ENCODE measurements around the gene MYOC. TPM values are rescaled to one million over a fixed set of nuclear protein-coding genes. Genes with fewer than 3 reads are reported as not detected.
"Not testable (repeated sequence)": the region's sequence is repeated elsewhere in the genome, so short reads cannot be mapped to it uniquely, and the experiment has no call there.

Gene MYOC
- polyA plus RNA-seq (ENCODE audit: insufficient read length in 4 of 4): under 1 TPM; 0.11 to 0.24 (median 0.18) TPM

DNA sequence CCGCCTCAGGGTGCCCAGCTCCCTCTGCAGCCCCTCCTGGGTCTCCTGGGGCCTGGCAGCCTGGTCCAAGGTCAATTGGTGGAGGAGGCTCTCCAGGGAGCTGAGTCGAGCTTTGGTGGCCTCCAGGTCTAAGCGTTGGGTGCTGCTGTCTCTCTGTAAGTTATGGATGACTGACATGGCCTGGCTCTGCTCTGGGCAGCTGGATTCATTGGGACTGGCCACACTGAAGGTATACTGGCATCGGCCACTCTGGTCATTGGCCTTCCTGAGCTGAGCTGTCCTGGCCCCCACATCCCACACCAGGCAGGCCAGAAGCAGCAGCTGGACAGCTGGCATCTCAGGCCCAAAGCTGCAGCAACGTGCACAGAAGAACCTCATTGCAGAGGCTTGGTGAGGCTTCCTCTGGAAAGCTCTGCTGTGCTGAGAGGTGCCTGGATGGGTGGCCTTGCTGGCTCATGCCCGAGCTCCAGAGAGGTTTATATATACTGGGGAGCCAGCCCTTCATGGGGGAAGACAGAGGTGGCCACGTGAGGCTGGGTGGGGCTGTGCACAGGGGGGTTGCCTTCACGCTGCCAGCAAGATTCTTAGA lies at the start of gene MYOC:
Gene MYOC, minus strand, starts transcription at position 455 of the 589 bp plus-strand sequence. Its CDS starts 77 bp downstream, at position 378.
- DNase-seq (ENCODE audit: low read depth in 4 of 4, low spot score in 2 of 4): no peak

DNA sequence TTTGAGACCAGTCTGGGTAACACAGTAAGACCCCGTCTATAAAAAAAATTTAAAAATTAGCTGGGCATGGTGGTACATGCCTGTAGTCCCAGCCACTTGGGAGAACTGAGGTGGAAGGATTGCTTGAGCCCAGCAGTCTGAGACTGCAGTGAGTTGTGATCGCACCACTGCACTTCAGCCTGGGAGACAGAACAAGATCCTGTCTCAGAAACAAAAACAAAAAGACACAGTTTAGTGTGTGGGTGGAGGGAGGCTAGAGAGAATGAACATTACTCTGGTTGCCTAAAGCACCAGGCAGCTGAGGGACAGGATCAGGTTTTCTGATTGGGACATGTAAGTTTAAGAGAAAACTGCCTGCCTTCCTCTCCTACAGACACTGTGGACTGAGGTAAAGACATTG lies 47.0 kb upstream of the MYOC start:
- peak in 1 of 4 donors; percentile 24 for DNase-seq (ENCODE audit: low read depth in 4 of 4, low spot score in 2 of 4)

DNA sequence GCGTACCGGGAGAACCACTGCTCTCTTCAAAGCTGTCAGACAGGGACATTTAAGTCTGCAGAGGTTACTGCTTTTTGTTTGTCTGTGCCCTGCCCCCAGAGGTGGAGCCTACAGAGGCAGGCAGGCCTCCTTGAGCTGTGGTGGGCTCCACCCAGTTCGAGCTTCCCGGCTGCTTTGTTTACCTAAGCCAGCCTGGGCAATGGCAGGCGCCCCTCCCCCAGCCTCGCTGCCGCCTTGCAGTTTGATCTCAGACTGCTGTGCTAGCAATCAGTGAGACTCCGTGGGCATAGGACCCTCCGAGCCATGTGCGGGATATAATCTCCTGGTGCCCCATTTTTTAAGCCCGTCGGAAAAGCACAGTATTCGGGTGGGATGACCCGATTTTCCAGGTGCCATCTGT lies 43.3 kb upstream of the MYOC start:
- DNase-seq (ENCODE audit: low read depth in 4 of 4, low spot score in 2 of 4): not testable (repeated sequence)

DNA sequence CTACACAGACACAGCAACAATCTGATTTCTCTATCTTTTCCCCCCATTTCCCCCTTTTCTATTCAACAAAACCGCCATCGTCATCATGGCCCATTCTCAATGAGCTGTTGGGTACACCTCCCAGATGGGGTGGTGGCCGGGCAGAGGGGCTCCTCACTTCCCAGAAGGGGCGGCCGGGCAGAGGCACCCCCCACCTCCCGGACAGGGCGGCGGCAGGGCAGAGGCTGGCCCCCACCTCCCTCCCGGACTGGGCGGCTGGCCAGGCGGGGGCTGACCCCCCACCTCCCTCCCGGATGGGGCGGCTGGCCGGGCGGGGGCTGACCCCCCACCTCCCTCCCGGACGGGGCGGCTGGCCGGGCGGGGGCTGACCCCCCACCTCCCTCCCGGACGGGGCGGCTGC lies 41.1 kb upstream of the MYOC start:
- not testable (repeated sequence) for DNase-seq (ENCODE audit: low read depth in 4 of 4, low spot score in 2 of 4)

DNA sequence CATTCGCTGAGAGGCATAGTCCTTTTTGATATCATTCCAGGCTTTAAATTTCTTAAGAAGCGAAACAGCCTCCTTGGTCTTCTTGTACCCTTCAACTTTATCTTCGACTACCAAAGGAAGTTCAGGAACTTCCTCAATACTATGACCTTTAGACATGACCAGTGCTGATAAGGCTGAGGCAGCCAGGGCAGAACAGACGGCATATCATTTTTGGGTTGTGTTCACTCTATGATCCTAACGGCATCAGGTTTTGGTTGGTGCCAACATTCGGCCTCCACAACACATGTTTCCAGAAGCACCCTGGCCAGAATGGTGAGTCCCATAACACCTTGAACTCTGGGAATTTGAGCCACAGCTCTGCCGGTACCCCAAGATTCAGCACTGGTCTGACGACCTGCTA lies 31.4 kb upstream of the MYOC start:
- no peak for DNase-seq (ENCODE audit: low read depth in 4 of 4, low spot score in 2 of 4)

DNA sequence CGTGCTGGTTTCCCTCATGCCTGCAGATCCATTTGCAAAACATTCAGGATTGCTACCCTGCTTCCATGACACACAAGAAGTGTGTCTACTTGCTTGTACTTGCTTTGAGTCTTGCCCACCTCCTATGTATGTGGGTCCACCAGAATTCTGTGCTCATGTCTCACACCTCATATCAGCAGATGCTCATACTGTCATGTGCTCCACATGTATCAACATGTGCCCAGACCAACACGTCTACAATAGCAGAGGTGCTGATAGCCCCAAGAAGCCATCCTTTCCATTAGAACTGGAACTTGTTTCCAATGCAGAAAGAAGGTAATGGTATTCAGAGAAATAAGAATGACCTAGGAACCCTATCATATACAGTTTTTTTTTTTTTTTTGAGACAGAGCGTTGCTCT lies 27.9 kb upstream of the MYOC start:
- DNase-seq (ENCODE audit: low read depth in 4 of 4, low spot score in 2 of 4): no peak

DNA sequence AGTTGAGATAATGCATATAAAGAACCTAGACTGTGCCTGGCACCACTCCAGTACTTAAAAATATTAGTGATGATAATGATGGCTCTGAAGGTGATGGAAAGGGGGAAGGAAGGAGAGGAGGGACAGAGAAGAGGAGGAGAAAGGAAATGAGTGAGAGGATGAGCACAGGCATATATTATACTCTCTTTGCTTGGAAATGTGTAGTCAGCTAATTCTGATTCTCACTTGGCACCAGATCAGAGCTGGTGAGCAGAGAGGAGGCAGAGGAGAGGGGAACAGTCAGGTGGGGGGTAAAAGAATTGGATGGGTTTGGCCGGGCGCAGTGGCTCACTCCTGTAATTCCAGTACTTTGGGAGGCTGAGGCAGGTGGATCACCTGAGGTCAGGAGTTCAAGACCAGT lies 24.3 kb upstream of the MYOC start:
- no peak for DNase-seq (ENCODE audit: low read depth in 4 of 4, low spot score in 2 of 4)

DNA sequence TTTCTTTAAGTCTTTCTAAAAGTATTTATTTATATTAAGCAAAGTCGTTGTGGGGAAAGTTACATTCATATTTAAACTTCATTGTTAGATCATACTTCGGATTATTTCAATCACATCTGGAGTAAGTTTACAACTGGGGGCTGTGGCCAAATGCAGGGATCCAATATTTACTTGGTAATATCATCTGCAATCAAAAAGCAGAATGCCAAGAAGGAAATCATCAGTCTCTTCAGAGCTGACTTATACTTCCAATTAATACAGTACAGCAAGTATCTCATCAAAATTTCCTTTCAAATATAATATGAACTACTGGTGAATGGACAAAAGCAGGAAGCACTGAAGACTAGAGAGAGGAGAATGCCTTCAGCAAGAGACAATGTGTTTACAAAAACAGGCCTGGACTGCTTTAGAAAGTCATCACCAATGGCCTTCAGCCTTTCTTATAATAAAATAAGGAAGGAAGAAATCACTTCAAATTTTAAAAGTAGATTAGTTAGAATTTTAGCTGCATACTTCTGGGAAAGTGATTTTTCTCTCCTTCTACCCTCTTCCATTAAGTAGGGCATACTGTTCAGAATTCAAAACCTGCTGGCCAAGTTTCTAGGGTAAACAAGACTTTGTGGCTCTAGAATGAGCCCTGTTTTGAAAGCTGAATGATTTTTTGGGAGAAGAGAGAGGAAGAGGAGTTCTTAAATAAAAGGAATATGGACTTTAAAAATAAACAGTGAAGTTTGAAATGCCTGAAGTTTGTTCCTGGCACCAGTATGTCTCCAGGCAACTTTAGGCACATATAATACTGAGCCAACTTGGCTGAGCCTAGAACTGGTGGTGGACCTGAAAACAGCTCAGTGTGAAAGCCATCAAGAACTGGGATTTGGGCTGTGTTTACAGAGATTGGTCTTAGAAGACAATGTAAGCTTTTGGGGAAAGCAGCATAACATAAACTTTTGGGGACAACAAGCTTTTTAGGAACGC lies 22.2 kb upstream of the MYOC start:
- no peak for DNase-seq (ENCODE audit: low read depth in 4 of 4, low spot score in 2 of 4)

DNA sequence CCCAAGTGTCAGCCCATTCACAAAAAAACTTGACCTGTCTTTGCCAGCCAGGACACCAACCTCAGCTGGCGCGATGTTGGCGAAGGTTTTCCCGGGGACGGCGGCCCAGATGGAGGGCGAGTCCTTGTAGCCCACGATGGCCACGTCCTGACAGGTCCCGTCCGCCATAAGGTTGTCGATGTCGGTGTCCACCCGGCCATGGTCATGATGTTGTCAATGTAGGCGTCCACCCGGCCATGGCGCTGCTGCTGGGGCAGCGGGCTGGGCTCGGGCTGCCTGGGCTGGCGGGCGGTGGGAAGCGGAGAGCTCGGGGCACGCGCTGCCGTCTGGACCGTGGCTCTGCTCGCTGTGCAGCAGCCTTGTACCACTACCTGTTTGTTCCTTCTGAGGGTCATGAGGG lies 18.3 kb upstream of the MYOC start:
- DNase-seq (ENCODE audit: low read depth in 4 of 4, low spot score in 2 of 4): no peak

DNA sequence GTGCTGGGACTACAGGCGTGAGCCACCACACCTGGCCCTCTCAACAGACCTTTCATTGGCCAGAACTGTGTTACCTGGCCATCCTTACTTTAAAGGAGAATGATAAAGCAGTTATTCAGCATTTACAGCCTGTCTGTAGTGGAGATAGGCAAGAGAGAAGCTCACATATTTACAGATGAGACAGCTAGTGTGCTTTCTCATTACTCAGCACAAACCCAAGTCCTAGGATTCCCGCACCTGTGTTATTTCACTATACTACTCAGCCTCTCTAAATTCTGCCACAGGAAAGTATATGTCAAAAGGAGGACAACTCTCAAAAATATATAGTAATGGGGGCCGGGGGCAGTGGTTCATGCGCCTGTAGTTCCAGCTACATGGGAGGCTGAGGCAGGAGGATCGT lies 15.9 kb upstream of the MYOC start:
- no peak for DNase-seq (ENCODE audit: low read depth in 4 of 4, low spot score in 2 of 4)

DNA sequence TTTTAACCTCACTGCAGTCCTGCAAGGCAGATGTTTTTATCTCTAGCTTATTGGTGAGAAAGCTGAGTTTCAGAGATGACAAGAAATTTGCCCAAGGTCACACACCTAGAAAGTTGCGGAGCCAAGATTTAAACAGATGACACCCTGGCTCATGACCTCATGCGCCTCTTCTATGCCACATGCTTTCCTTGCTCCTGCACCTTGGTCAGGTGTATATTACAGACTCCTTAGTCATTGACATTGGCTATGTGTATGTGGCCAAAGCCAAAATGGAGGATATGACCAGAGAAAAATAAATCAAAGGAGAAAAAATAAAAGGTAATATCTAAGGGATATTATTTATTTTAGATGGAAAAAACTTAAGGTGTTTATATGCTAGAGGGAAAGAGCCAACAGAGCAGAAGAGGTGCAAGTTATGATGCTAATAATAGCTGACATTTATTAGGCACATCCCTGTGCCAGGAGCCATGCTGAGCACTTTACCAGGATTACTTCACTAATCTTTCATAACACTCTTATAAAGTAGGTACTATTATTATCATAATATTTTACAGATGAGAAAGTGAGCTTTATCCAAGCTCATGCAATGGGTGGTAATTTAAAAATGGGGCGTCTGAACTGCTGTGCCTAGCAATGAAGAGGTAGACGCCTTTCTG lies 13.8 kb upstream of the MYOC start:
- DNase-seq (ENCODE audit: low read depth in 4 of 4, low spot score in 2 of 4): no peak

DNA sequence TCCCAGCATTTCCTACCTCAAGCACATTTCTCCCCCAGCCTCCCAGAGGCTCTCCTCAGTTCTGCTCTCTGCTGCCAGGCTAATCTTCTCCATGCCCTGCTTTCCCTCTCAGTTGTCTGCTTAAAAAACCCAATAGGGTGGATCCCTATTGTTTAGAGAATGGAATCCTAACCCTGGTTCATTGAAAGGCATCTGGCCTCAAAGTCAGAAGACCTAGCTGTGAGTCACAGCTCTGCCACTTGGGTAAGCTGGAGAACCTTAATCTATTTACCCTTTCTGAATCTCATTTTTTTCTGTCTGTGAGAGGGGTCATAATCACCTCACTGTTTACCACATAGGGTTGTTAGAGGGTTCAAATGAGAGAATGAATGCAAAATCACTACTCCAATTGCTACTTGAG lies 12.5 kb upstream of the MYOC start:
- DNase-seq (ENCODE audit: low read depth in 4 of 4, low spot score in 2 of 4): no peak

DNA sequence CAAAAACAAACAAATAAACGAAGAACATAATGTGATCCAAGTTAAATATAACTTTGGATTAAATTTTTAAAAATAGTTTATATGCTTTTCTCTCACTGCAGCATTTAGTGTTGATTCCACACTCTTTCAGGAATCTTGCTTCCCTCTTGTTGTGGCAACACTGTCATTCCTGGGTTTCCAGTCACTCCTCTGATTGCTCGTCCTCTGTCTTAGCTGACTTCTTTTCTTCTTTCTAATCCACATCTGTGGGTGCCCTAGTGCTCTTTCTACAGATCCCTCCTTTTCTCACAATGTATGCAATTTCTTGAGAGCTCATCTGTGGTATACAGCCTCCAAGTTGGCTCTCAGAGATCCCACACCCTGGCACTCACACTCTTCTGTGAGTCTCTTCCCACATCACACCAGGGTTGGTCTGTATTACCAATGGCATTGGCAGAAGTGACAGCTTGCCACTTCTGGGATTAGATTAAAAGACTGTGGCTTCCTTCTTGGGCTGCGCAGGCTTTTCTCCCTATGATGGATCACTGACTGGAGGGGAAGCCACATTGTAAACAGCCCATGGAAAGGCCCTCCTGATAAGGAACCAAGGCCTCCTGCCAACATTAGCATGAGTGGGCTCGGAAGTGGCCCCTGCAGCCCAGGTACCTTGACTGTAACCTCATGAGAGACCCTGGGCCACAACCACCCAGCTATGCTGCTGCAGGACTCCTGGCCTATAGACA lies 11.5 kb upstream of the MYOC start:
- no peak for DNase-seq (ENCODE audit: low read depth in 4 of 4, low spot score in 2 of 4)

DNA sequence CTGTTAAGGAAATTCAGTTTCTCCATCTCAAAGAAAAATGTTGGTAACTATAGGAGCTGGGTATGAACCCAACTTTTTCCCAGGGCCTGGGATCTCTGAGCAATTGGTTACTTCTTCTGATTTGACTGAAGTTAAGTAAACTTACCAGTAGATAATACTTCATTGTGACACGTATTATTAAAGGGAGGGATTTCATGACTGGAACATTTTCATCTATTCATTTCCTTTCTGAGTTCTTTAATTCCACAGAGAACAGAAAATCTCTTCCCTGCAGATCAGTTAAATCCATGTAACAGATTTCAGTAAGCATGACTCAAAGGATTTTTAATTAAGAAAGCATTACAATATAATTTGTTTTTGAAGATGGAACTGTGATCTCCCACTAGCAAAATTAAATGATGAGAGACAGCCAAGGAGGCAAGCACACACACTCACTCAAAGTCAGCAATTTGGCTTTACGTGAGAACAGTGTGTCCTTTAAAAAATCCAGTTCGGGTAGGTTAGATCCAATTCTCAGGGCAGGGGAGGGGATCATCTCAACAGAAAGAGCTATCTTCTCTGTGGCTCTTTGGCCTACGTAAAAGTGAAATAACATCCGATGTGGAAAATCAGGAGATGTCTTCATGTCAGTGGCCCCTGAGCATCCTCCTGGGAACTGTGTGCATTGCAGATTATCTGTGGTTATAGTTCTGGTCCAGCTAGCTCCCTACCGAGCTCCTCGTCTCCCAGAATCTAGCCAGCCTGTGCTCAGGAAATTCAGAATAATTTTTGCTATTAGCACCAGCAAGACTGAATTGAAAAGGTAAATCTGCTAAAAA lies 10.8 kb upstream of the MYOC start:
- DNase-seq (ENCODE audit: low read depth in 4 of 4, low spot score in 2 of 4): no peak

DNA sequence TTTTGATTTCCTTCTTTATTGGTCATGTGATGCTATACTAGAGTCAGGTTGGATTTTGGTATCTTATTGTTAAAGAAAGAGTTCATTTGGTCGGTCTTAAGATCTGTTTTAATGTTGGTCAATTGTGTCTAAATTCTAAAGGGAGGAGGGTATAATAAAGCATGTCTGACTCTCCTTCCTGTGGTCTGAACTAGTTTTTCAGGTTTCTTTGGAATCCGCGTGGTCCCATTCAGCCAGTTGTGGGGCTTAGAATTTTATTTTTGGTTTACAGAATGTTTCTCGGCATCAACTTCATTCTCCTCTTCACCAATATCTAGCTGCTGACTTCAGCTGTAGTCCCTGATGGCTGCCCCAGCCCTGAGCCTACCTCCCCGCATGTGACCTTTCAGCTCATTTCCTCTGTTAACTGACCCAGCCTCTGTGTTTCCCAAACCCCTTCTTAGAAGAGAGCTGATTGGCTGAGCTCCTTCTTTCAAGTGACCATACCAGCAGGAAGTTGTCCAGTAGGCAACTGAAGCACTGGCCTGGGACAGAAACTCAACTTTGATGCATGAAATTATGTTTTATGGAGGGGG lies 8.7 kb upstream of the MYOC start:
- DNase-seq (ENCODE audit: low read depth in 4 of 4, low spot score in 2 of 4): no peak

DNA sequence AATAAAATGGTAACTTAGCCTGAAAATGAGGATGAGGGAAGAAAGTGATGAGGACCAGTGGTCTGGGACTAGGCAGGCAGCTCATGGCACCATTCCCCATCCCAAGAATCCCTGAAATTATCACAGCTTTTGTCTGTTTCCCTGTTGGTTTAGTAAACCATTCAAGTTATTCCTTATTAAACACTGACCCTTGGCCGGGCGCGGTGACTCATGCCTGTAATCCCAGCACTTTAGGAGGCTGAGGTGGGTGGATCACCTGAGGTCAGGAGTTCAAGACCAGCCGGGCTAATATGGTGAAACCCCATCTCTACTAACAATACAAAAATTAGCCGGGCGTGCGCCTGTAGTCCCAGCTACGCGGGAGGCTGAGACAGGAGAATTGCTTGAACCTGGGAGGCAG lies 3.7 kb upstream of the MYOC start:
- DNase-seq (ENCODE audit: low read depth in 4 of 4, low spot score in 2 of 4): not testable (repeated sequence)

DNA sequence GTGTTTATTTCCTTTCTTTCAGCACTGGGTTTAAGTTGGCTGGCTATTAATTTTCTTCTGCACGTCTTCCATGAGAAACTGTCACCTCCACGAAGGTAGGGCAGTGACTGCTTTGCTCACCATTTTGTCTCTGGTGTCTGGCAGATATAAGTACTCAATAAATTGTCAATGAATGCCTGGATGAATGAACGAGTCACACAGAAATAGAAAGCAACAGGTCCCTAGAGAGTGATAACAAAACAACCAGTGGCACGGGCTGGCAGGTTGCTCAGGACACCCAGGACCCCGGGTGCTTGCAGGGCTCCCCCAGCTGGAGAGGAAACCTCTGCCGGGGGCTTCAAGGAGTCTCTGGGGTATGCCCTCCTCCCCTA lies 3.2 kb upstream of the MYOC start:
- no peak for DNase-seq (ENCODE audit: low read depth in 4 of 4, low spot score in 2 of 4)

DNA sequence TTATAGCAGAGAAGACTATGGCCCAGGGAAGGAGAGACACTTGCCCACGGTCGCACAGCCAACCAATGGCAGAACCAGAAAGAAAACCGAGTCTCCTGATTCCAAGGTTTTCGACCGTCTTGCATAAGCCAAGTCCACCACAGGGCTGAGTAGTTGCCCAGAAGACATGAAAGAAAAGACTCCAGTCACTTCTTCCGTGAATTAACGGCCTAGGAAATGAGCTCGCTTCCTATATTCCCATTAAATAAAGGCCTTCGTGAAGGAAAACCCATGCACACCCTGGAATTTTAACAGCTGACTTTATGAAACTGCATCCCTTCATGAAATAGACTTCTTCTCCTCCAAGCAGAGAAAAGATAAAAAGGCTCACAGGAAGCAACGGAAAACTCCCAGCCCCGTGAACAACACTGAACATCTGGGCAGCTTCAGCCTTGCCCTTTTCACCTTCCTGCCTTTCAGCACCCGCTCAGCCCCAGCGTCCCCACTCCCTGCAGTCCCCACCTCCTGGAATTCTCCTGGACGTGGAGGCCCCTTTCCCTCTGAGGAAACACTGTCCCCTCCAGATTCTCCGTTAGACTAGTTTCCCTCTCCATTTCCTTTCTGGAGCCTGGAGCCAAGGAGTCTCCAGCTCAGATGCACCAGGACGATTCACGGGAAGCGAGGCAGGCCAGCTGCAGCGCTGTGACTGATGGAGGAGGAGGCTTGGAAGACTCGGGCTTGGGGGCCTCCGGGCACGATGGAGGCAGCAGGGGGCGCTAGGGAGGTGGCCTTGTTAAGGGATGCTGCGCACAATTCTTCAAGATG lies 2.7 kb upstream of the MYOC start:
- DNase-seq (ENCODE audit: low read depth in 4 of 4, low spot score in 2 of 4): peak in 3 of 4 donors; percentile 28 to 54 (median 48)

All from left renal cortex interstitium (tissue), 4 donors.